Middle frontal gyrus (tissue), 1 donor: ENCODE measurements around the gene HS3ST3B1.
A peak's percentile ranks its signal among the peaks of the same experiment; 100 is the strongest.

Experiments
- DNase-seq: peaks from one replicate; pipeline ENCODE4 v3.0.0-alpha.2; 2015; ENCODE audit warnings: low spot score; ENCODE audit errors: extremely low spot score

Gene HS3ST3B1

GRCh38 chr17:14303343-14304221, 2.7 kb downstream of the HS3ST3B1 start:
- no peak for DNase-seq

GRCh38 chr17:14304222-14304772, 3.4 kb downstream of the HS3ST3B1 start:
- DNase-seq = no peak

GRCh38 chr17:14304773-14305517, 4.1 kb downstream of the HS3ST3B1 start:
- no peak for DNase-seq

- no peak for DNase-seq
Measured at GRCh38 chr17:14305785-14306496, 5.1 kb downstream of the HS3ST3B1 start.

GRCh38 chr17:14306596-14306995, 5.7 kb downstream of the HS3ST3B1 start:
- no peak for DNase-seq

GRCh38 chr17:14307560-14308024, 6.7 kb downstream of the HS3ST3B1 start:
- DNase-seq = no peak

GRCh38 chr17:14308636-14308964, 7.7 kb downstream of the HS3ST3B1 start:
- DNase-seq = no peak

- DNase-seq = peak; percentile 37
Measured at GRCh38 chr17:14308965-14309879, 8.3 kb downstream of the HS3ST3B1 start.

GRCh38 chr17:14310101-14310500, 9.2 kb downstream of the HS3ST3B1 start:
- DNase-seq = no peak

GRCh38 chr17:14310605-14311004, 9.7 kb downstream of the HS3ST3B1 start:
- no peak for DNase-seq

- DNase-seq = no peak
Measured at GRCh38 chr17:14311186-14311705, 10.4 kb downstream of the HS3ST3B1 start.

GRCh38 chr17:14311981-14312380, 11.1 kb downstream of the HS3ST3B1 start:
- DNase-seq = no peak

- no peak for DNase-seq
Measured at GRCh38 chr17:14312522-14312921, 11.6 kb downstream of the HS3ST3B1 start.

- no peak for DNase-seq
Measured at GRCh38 chr17:14316126-14316832, 15.4 kb downstream of the HS3ST3B1 start.

- DNase-seq = no peak
Measured at GRCh38 chr17:14317383-14317782, 16.5 kb downstream of the HS3ST3B1 start.

- DNase-seq = no peak
Measured at GRCh38 chr17:14318109-14318917, 17.4 kb downstream of the HS3ST3B1 start.

GRCh38 chr17:14318918-14319205, 18.0 kb downstream of the HS3ST3B1 start:
- no peak for DNase-seq

GRCh38 chr17:14320098-14320497, 19.2 kb downstream of the HS3ST3B1 start:
- DNase-seq = no peak
